Tibial nerve (tissue), 4 donors: ENCODE data around the gene ZMYM1. TPM values are rescaled to one million over a fixed set of nuclear protein-coding genes. Genes with fewer than 3 reads are reported as not detected.

Experiments used
- DNase-seq, 2 donors: peaks; one replicate each; pipeline ENCODE4 v3.0.0-alpha.2; 2019; ENCODE audit warnings: low spot score in 2 of 2
- H3K27ac ChIP-seq, 4 donors: fragments of 200-600 bp; sonication (generic) in 3 of 4; one replicate each; pipeline ENCODE4 v1.5.1; 2017 to 2019; ENCODE audit warnings: mild to moderate bottlenecking in 1 of 4
- H3K27me3 ChIP-seq, 2 donors: fragments of 200-600 bp; sonication (generic) in 1 of 2; one replicate each; pipeline versions ENCODE4 v1.5.1 to v1.6.0; 2017 to 2019
- H3K36me3 ChIP-seq, 3 donors: fragments of 200-600 bp; sonication (generic); one replicate each; pipeline ENCODE4 v1.5.1; 2018 to 2019
- H3K4me1 ChIP-seq, 4 donors: fragments of 200-600 bp; sonication (generic) in 3 of 4; one replicate each; pipeline ENCODE4 v1.5.1; 2017 to 2019
- H3K4me3 ChIP-seq, 4 donors: fragments of 200-600 bp; sonication (generic) in 3 of 4; one replicate each; pipeline ENCODE4 v1.5.1; 2017 to 2019; ENCODE audit warnings: mild to moderate bottlenecking in 1 of 4, moderate library complexity in 1 of 4
- H3K9me3 ChIP-seq, 4 donors: fragments of 200-600 bp; sonication (generic) in 3 of 4; one replicate each; pipeline ENCODE4 v1.5.1; 2017 to 2019
- CTCF ChIP-seq, 5 experiments: fragments of 200-600 bp in 3 of 5; fragments of 450-650 bp in 2 of 5; sonication (generic) in 3 of 5; IDR thresholded peaks; one replicate each; pipeline ENCODE4 v1.5.1; 2016 to 2019; ENCODE audit warnings: antibody characterized with exemption in 5 of 5, mild to moderate bottlenecking in 3 of 5, moderate library complexity in 2 of 5
- EP300 ChIP-seq, 2 donors: sonication (generic); formaldehyde crosslinking; IDR thresholded peaks; one replicate each; pipeline ENCODE4 v1.6.1; 2017; ENCODE audit warnings: antibody characterized with exemption in 2 of 2, mild to moderate bottlenecking in 1 of 2
- POLR2A ChIP-seq, 2 donors: fragments of 450-650 bp; IDR thresholded peaks; one replicate each; pipeline ENCODE4 v1.6.1; 2017; ENCODE audit warnings: antibody characterized with exemption in 2 of 2, mild to moderate bottlenecking in 2 of 2, moderate library complexity in 2 of 2
- WGBS, 2 donors: methylation state at CpG; one replicate each; pipeline ENCODE4 v1.1.5; 2018; 5-methylcytosine and 5-hydroxymethylcytosine counted together
- total RNA-seq, 4 donors: library from RNA; depleted of rRNA; stranded (reverse); fragments of >200 nt; gene quantifications; one replicate each; pipeline ENCODE4 v1.1.0, GENCODE V29; 2016

The ZMYM1 gene
- total RNA-seq, 4 donors from 2014 or later: 10.5 to 17.4 (median 13.4) TPM

GRCh38 chr1:35043498-35043897 lies 35.7 kb upstream of the ZMYM1 start:
- TF ChIP-seq CTCF (IDR thresholded peaks at IDR 0.05) (no peak), POLR2A (IDR thresholded peaks at IDR 0.05) (no peak), EP300 (IDR thresholded peaks at IDR 0.05) (no peak)
- Histone ChIP-seq H3K36me3 (no peaks in the 10 kb centered on the region), H3K4me3 (no peak overlapping the region), H3K4me1 (no peaks in the 10 kb centered on the region), H3K27ac (no peak overlapping the region), H3K9me3 (no peaks in the 10 kb centered on the region), H3K27me3 (no peaks in the 10 kb centered on the region)
- DNase-seq: no peak
- 78 to 86% methylated on average over 3 of the region's 3 CpGs for WGBS, 2 donors

GRCh38 chr1:35044431-35044830 lies 34.8 kb upstream of the ZMYM1 start:
- no peak for DNase-seq
- Histone ChIP-seq H3K27ac (no peak overlapping the region), H3K9me3 (no peaks in the 10 kb centered on the region), H3K4me1 (no peaks in the 10 kb centered on the region), H3K4me3 (no peak overlapping the region), H3K36me3 (no peaks in the 10 kb centered on the region), H3K27me3 (no peaks in the 10 kb centered on the region)
- WGBS, 2 donors: 32 to 33% methylated on average over 1 of the region's 1 CpG
- TF ChIP-seq EP300 (IDR thresholded peaks at IDR 0.05) (no peak), CTCF (IDR thresholded peaks at IDR 0.05) (no peak), POLR2A (IDR thresholded peaks at IDR 0.05) (no peak)

DNA sequence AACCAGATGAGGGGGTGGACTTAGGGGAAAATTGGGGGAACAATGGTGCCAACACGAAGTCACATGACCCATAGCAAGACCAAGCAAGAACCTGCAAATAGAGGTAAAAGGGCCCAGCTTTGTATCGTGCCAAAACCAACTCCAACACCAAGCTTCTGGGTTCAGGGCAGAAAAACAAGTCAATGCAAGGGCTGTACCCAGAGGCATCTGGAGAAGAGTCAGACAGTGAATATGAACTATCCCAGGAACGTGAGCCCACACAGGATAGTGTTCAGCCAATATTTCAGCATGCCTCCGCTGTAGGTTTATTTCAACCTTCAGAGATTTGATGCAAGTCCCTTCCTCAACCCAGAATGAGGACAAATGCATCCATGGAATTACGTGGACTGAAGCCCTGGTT lies 32.5 kb upstream of the ZMYM1 start:
- WGBS, 2 donors: 83 to 87% methylated on average over 5 of the region's 5 CpGs
- H3K4me1 ChIP-seq: no peaks in the 10 kb centered on the region
- TF ChIP-seq CTCF (IDR thresholded peaks at IDR 0.05) (no peak), POLR2A (IDR thresholded peaks at IDR 0.05) (no peak), EP300 (IDR thresholded peaks at IDR 0.05) (no peak)

GRCh38 chr1:35047188-35047858 lies 31.9 kb upstream of the ZMYM1 start:
- no peak for DNase-seq
- Histone ChIP-seq H3K27me3 (no peaks in the 10 kb centered on the region), H3K36me3 (no peaks in the 10 kb centered on the region), H3K27ac (no peak overlapping the region), H3K9me3 (no peaks in the 10 kb centered on the region), H3K4me3 (no peak overlapping the region), H3K4me1 (no peaks in the 10 kb centered on the region)
- TF ChIP-seq POLR2A (IDR thresholded peaks at IDR 0.05): no peak
- TF ChIP-seq CTCF (IDR thresholded peaks at IDR 0.05): no peak
- no peak for TF ChIP-seq EP300 (IDR thresholded peaks at IDR 0.05)
- 43 to 54% methylated on average over 2 of the region's 2 CpGs for WGBS, 2 donors

More for the DNA sequence above, 32.5 kb upstream of the ZMYM1 start:
- Histone ChIP-seq H3K27ac (no peak overlapping the region), H3K36me3 (no peaks in the 10 kb centered on the region), H3K4me3 (no peak overlapping the region), H3K27me3 (no peaks in the 10 kb centered on the region), H3K9me3 (no peaks in the 10 kb centered on the region)
- no peak for DNase-seq

DNA sequence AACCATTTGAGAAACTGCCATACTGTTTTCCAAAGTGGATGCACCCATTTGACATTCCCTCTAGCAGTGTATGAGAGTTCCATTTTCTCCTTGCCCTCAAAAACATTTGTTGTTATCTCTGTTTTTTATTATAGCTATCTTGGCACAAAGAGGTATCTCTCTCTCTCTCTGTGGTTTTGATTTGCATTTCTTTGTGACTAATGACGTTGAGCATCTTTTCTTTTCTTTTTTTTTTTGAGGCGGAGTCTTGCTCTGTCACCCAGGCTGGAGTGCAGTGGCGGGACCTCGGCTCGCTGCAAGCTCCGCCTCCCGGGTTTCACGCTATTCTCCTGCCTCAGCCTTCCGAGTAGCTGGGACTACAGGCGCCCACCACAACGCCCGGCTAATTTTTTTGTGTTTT lies 30.1 kb upstream of the ZMYM1 start:
- WGBS, 2 donors: 51 to 60% methylated on average over 12 of the region's 12 CpGs

More for the DNA sequence above, 30.1 kb upstream of the ZMYM1 start:
- no peaks in the 10 kb centered on the region for H3K27me3 ChIP-seq
- H3K4me1 ChIP-seq: no peaks in the 10 kb centered on the region
- no peaks in the 10 kb centered on the region for H3K9me3 ChIP-seq
- no peak for DNase-seq
- no peaks in the 10 kb centered on the region for H3K36me3 ChIP-seq
- TF ChIP-seq CTCF (IDR thresholded peaks at IDR 0.05) (no peak), POLR2A (IDR thresholded peaks at IDR 0.05) (no peak), EP300 (IDR thresholded peaks at IDR 0.05) (no peak)
- H3K4me3 ChIP-seq: no peak overlapping the region
- H3K27ac ChIP-seq: no peak overlapping the region
